Breast epithelium (tissue), 3 donors: ENCODE results near the gene PLCG1.

Source experiments
- CTCF ChIP-seq, 3 donors: fragments of 450-650 bp; IDR thresholded peaks; one replicate each; pipeline ENCODE4 v1.5.1; 2016 to 2017; ENCODE audit warnings: antibody characterized with exemption in 3 of 3, mild to moderate bottlenecking in 3 of 3, moderate library complexity in 3 of 3
- POLR2A ChIP-seq: fragments of 450-650 bp; IDR thresholded peaks from one replicate; pipeline ENCODE4 v1.6.1; 2016; ENCODE audit warnings: antibody characterized with exemption, mild to moderate bottlenecking, moderate library complexity
- POLR2AphosphoS5 ChIP-seq, 3 donors: sonication (generic); formaldehyde crosslinking; IDR thresholded peaks; one replicate each; pipeline ENCODE4 v1.6.1; 2017; ENCODE audit warnings: antibody characterized with exemption in 3 of 3

GRCh38 chr20:41221614-41222218, 84.4 kb downstream of the PLCG1 start:
- TF ChIP-seq CTCF (IDR thresholded peaks at IDR 0.05) (no peak), POLR2A (no peak), POLR2AphosphoS5 (IDR thresholded peaks at IDR 0.05) (no peak)
